Measurements from ENCODE around the gene MXRA8.

MXRA8 gene

GRCh38 chr1:1347026-1347595 is 11.2 kb downstream of the MXRA8 start:
- TF ChIP-seq, protein P1, sequence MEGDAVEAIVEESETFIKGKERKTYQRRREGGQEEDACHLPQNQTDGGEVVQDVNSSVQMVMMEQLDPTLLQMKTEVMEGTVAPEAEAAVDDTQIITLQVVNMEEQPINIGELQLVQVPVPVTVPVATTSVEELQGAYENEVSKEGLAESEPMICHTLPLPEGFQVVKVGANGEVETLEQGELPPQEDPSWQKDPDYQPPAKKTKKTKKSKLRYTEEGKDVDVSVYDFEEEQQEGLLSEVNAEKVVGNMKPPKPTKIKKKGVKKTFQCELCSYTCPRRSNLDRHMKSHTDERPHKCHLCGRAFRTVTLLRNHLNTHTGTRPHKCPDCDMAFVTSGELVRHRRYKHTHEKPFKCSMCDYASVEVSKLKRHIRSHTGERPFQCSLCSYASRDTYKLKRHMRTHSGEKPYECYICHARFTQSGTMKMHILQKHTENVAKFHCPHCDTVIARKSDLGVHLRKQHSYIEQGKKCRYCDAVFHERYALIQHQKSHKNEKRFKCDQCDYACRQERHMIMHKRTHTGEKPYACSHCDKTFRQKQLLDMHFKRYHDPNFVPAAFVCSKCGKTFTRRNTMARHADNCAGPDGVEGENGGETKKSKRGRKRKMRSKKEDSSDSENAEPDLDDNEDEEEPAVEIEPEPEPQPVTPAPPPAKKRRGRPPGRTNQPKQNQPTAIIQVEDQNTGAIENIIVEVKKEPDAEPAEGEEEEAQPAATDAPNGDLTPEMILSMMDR (IDR thresholded peaks at IDR 0.05; ENCODE audit: low read depth, low read length, missing control alignments), result no peak
- DNase-seq (ENCODE audit: low read depth), result no peak
- no peak overlapping the region for H3K4me3 ChIP-seq (ENCODE audit: low read depth, low read length)

DNA sequence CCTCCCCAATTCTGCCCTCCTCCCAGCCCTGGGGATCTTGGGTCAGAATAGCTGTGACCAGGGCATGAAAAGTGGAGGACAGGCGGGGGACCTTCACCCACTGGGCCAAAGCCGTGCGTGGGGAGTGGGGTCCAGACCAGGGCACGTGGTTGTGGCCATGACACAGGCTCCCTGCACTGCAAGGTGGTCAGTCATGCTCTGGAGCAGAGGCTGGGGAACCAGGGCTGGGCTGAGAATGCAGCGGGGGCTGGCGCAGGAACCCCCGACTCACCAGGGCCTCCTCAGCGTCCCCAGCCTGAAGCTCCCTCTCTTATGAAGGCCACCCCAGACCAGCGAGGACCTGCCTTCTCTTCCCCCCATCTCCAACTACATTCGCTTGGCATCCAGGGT is 11.9 kb downstream of the MXRA8 start:
- no peak for DNase-seq (ENCODE audit: low read depth)
- no peak overlapping the region for H3K4me3 ChIP-seq (ENCODE audit: low read depth, low read length)
- TF ChIP-seq, protein P1 (IDR thresholded peaks at IDR 0.05; ENCODE audit: low read depth, low read length, missing control alignments), result no peak

DNA sequence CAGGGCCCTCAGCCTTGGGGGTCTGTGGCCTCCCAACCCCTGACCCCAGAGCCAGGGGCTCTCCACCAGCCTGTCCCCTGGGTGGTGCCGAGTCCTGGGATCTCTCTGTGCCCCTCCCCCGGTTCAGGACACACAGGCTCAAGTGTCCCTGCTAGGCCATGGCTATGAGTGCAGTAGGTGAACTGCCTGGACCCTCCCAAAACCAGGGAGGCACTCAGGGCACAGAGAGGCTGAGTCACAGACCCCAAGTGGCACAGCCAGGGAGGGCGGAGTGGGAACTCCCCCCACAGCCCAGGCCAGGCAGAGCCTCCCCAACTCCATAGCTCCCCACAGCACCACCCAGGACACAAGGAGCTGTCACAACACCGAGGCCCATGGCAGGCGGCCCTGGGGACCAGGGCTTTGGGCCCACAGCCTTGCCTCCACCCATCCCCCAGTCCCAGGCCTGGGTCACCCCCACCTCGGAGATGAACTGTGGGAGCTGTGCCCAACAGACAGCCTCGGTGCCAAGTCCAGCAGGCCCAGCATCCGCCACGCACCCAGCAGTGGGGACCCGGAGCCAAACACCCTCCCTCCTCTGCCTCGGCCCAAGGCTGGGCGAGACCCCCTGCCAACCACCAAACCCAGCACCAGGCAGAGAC is 12.4 kb downstream of the MXRA8 start:
- TF ChIP-seq, protein P1 (IDR thresholded peaks at IDR 0.05; ENCODE audit: low read depth, low read length, missing control alignments), result no peak
- no peak for DNase-seq (ENCODE audit: low read depth)
- H3K4me3 ChIP-seq (ENCODE audit: low read depth, low read length), result no peak overlapping the region

GRCh38 chr1:1345384-1345783 is 13.0 kb downstream of the MXRA8 start:
- TF ChIP-seq, protein P1 (IDR thresholded peaks at IDR 0.05; ENCODE audit: low read depth, low read length, missing control alignments), result no peak
- no peak overlapping the region for H3K4me3 ChIP-seq (ENCODE audit: low read depth, low read length)
- no peak for DNase-seq (ENCODE audit: low read depth)

DNA sequence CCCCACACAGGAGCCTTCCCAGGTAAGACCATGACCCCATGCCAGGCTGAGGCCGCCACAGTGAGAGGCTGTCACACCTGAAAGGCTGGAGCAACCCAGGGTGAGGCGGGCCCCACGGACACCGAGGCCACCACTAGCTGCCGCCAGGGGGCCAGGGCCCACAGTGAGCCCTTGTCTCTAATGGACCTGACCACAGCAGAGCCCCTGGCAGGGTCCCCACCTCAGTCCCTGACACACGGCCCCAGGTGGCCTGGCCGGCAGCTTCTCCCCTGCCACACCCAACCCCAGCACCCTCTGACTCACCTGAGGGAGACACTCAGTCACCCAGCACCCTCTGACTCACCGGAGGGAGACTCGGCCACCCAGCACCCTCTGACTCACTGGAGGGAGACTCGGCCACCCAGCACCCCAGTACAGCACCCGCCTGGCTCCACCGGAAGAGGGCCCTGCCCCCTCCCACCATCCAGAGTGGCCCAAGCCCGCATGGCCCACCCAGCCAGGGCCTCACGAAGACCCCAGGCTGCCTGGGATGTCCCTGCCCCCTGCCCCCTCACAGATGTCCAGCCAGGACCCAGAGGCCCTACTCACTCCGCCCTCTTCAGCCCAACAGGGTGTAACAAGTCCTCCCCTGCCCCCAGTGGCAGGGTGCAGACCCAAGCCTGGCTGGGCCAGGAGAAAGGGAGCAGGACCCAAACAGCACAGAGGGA is 13.5 kb downstream of the MXRA8 start:
- no peak overlapping the region for H3K4me3 ChIP-seq (ENCODE audit: low read depth, low read length)
- DNase-seq (ENCODE audit: low read depth), result no peak
- TF ChIP-seq, protein P1 (IDR thresholded peaks at IDR 0.05; ENCODE audit: low read depth, low read length, missing control alignments), result peak; percentile 68

DNA sequence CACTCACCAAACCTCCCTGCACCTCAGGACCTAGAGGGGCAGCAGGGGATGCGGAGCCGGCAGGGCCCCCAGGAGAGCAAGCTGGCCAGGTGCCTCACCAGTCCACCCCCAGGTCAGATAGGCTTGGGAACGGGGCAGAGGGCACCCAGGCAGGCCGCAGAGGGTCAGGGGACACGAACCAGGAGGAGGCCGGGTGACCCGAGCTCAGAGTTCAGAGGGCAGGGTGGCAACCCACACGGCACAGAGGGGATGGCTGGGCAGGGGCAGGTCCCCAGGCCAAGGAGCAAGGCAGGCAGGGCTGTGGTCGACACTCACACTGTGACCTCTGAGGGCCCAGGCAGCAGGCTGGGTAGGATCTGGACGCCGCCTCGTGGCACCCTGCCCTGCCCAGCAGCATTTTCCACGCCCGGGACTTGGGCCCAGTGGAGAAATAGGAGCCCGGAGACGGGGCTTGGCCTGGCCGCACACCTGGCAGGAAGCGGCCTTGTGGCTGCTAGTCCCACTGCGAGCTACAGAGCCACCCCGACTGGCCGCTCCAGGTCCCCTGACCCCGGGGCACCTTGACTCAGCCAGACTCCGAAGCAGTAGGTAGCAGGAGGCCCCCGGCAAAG is 14.4 kb downstream of the MXRA8 start:
- DNase-seq (ENCODE audit: low read depth), result no peak
- H3K4me3 ChIP-seq (ENCODE audit: low read depth, low read length), result no peak overlapping the region
- TF ChIP-seq, protein P1 (IDR thresholded peaks at IDR 0.05; ENCODE audit: low read depth, low read length, missing control alignments), result no peak
